Skeletal muscle tissue (tissue), 4 donors: ENCODE data around the gene IKBKE. TPM values are rescaled to one million over a fixed set of nuclear protein-coding genes. Genes with fewer than 3 reads are reported as not detected.

Experiments
- H3K27ac ChIP-seq: one replicate; pipeline ENCODE4 v1.7.0; 2013; ENCODE audit warnings: mild to moderate bottlenecking, low read depth, low read length, inconsistent platforms
- H3K27me3 ChIP-seq, 3 donors: one replicate each; pipeline ENCODE4 v1.7.0; 2013; ENCODE audit warnings: low read length in 3 of 3; ENCODE audit not compliant: control insufficient read depth in 3 of 3, insufficient read depth in 3 of 3
- H3K36me3 ChIP-seq, 3 donors: one replicate each; pipeline ENCODE4 v1.7.0; 2013; ENCODE audit warnings: low read length in 3 of 3; ENCODE audit not compliant: control insufficient read depth in 3 of 3, insufficient read depth in 3 of 3
- H3K4me1 ChIP-seq, 3 donors: one replicate each; pipeline ENCODE4 v1.7.0; 2013; ENCODE audit warnings: low read length in 3 of 3, mild to moderate bottlenecking in 3 of 3; ENCODE audit not compliant: control insufficient read depth in 3 of 3, insufficient read depth in 3 of 3
- H3K4me3 ChIP-seq, 3 donors: one replicate each; pipeline ENCODE4 v1.7.0; 2013; ENCODE audit warnings: low read length in 3 of 3
- H3K9ac ChIP-seq, 3 donors: one replicate each; pipeline ENCODE4 v1.7.0; 2013; ENCODE audit warnings: low read length in 3 of 3, mild to moderate bottlenecking in 3 of 3, moderate library complexity in 2 of 3, low read depth in 1 of 3
- H3K9me3 ChIP-seq, 3 donors: one replicate each; pipeline ENCODE4 v1.7.0; 2013; ENCODE audit warnings: low read length in 3 of 3; ENCODE audit not compliant: control insufficient read depth in 3 of 3
- total RNA-seq: library from RNA; depleted of rRNA; stranded (reverse); fragments of >200 nt; gene quantifications from one replicate; pipeline ENCODE4 v1.2.3, GENCODE V29; 2014
- donor health status: Osteomylitis.

Gene IKBKE
- total RNA-seq, 1 donor from 2014 or later: 2.6 TPM

DNA sequence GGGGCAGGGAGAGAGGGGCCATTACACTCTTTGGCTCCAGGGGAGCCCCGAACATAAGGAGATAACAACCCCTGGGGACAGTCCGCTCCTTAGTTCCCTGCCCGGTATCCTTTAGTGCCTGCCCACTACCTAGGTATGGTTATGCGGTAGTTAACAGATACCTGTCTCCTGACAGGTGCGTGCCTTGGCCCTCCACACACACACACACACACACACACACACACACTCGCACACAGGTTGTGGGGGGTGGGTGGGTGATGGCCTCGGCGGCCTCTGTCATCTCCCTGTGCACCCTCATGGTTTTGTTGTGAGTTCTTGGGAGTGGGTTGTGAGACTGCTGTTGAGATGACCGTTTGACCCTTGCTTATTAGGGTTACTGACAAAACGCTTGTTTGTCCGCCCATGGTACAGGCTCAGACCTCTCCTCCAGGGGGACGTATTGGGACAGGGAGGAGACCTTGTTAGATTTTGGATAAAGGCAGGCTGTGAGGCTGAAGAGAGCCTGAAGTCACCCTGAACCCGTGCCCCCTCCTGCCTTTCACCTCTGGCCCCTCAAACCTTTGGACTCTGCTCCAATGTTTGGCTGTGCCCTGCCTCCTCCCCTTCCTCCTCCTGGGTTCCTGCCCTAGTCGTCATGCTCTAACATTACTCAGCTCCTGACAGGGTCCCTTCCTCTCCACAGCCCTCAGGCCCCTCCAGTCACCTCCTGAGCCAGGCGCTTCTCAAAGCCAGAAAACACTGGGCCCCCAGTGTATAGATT lies 38.0 kb downstream of the IKBKE start:
- peaks cover 2 to 52% (median 37%) of the 10 kb centered on the region in 3 donors for H3K27me3 ChIP-seq
- peak overlapping the region in 2 of 3 donors; percentile 16 to 20 for H3K9ac ChIP-seq
- H3K4me3 ChIP-seq: peak overlapping the region in 2 of 3 donors; percentile 38 to 47
- H3K36me3 ChIP-seq: no peaks in the 10 kb centered on the region
- peaks cover 17 to 38% (median 33%) of the 10 kb centered on the region in 3 donors for H3K4me1 ChIP-seq
- no peak overlapping the region for H3K27ac ChIP-seq
- H3K9me3 ChIP-seq: no peaks in the 10 kb centered on the region

DNA sequence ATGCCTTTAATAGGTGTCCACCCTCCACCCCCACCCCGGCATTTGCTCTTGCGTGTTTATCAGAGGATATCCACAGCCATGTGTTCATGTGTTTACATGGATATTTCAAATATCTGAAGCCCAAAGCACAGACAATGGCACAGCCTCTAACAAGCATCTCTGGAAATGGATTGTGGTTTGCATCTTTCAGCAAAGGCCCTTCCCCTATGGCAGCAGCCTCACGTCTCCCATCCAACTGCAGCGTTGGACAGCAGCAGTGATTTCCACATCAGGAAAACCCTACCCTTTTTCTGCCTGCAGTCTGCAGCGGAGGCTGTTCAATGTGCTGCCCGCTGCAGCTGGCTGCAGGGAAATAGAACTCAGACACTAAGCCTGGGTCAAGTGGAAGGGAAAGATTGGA lies 38.7 kb downstream of the IKBKE start:
- H3K36me3 ChIP-seq: no peaks in the 10 kb centered on the region
- no peaks in the 10 kb centered on the region for H3K9me3 ChIP-seq
- no peak overlapping the region for H3K27ac ChIP-seq
- peaks cover 16 to 37% (median 30%) of the 10 kb centered on the region in 3 donors for H3K4me1 ChIP-seq
- H3K4me3 ChIP-seq: no peak overlapping the region
- H3K27me3 ChIP-seq: peaks cover 2 to 53% (median 37%) of the 10 kb centered on the region in 3 donors
- peak overlapping the region in 1 of 3 donors; percentile 16 for H3K9ac ChIP-seq

DNA sequence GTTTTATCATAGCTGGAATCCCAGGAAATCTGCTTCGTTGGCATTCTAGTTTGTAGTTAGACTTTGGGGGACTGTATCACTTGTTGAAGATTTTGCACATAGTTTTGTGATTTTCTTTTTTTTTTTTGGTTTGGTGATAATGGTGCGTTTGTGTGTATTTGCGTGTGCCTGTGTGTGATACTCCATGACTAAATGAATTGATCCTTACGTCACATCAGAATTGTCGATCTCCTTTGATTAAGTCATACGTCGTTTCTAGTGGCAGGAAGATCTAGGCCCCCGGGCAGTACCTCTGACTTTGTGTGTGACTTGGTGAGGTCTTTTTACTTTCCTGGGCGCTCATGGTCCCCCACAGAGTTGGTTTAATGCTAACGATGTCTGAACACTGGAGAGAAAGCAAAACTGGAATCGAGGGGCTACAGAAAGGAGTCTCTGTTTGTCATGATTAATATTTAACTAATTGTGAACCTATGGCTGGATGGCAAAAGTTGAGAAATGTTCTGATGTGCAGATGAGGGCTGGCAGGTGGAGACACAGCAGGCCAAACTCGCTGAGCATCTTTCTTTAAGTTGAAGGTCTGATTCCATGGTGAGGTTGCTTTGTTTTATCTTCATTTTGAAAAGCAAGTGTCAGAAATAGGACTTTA lies 39.5 kb downstream of the IKBKE start:
- H3K27ac ChIP-seq: no peak overlapping the region
- no peaks in the 10 kb centered on the region for H3K9me3 ChIP-seq

DNA sequence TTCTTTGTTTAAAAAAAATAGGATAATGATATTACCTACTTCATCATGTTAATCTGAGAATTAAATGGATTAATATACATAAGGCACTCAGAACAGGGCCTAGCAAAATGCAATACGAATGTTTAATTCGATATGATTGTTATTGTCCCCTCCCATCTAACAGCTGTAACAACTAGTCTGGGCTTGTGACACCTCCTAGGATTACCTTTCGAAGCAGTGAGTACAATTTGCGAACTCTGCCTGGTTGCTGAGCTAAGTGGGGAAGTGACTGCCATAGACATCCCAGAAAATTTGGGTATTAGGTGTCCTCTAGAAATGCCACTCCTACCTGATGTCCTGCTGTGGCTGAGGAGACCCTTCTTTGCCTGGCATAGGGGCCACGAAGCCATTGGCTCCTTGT lies 40.1 kb downstream of the IKBKE start:
- Histone ChIP-seq H3K4me1 (peaks cover 12 to 29% (median 20%) of the 10 kb centered on the region in 3 donors), H3K27me3 (peaks cover 2 to 52% (median 37%) of the 10 kb centered on the region in 3 donors), H3K27ac (no peak overlapping the region)

More for the DNA sequence above, 39.5 kb downstream of the IKBKE start:
- peaks cover 2 to 53% (median 37%) of the 10 kb centered on the region in 3 donors for H3K27me3 ChIP-seq
- no peaks in the 10 kb centered on the region for H3K36me3 ChIP-seq
- no peak overlapping the region for H3K4me3 ChIP-seq
- no peak overlapping the region for H3K9ac ChIP-seq
- H3K4me1 ChIP-seq: peaks cover 12 to 32% (median 22%) of the 10 kb centered on the region in 3 donors

DNA sequence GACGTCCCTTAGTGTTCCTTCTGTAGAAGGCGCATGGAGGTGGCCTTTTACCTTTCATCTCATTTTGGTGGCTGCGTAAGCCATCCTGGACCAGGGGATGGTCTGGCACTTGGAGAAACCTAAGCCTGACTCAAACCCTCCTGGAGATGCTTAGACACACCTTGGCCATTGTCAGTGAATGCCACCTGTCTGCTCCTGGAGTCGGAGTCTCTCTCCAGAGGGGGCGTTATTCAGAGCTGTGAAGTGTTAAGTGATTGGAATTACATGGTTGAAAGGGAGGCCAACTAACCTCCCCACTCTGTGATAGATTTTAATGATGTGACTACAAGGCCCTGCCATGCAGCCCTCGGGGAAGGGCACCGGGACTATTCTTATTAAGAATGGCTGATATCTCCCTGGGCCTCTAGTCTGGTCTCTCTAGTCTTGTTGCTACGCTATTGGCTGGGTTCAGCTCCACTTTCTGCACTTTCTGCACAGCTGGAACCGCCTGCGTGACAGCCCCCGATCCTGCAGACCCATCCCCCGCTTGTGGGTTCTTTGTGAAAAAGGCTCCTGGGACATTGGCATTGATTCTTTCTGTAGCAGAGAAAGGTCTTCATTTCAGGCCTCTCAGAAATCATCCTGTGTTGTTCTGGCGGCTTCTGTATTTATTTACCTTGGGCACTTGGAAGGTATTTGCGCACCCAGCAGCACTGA lies 41.2 kb downstream of the IKBKE start:
- Histone ChIP-seq H3K4me1 (peaks cover 12 to 29% (median 20%) of the 10 kb centered on the region in 3 donors), H3K27me3 (peaks cover 2 to 41% (median 26%) of the 10 kb centered on the region in 3 donors), H3K9me3 (no peaks in the 10 kb centered on the region), H3K4me3 (no peak overlapping the region), H3K9ac (no peak overlapping the region), H3K27ac (no peak overlapping the region), H3K36me3 (no peaks in the 10 kb centered on the region)

More for the DNA sequence above, 40.1 kb downstream of the IKBKE start:
- Histone ChIP-seq H3K9me3 (no peaks in the 10 kb centered on the region), H3K36me3 (no peaks in the 10 kb centered on the region), H3K9ac (no peak overlapping the region), H3K4me3 (no peak overlapping the region)

DNA sequence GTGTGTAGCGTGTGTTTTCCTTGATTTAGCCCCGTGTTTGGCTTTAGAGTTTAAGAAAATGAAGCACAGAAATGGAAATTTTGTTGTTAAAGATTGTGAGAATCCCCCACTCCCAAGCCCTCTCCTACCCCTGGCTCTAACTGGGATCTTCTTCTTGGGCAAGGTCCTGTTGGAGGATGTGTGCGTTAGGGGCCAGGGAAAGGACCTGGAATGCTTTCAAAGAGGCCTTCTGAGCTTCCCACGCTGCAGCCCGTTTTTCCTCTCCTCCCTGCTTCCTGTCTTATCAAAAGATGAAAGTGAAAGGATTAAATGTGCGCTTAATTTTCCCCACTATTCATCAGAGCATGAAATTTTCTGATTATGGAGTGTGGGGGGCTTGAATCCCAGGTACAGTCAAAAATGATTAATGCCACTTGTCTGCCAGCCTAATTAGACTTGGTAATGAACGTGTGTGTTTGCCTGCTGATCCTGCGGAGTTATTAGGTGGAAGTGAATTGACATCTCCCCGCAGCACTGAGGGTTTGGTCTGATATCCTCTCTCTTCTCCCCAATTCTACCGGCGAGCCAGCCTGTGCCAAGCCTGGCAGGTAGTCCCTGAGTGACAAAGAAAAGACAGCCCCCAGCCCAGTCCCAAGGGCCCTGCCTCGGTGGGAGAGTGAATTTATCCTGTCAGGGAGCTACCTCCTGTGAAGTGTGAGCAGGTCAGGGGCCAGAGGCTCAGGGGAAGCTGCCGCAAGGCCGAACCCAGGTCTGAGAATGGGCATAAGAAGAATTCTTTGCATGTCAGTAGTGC lies 42.0 kb downstream of the IKBKE start:
- peaks cover 8 to 23% (median 15%) of the 10 kb centered on the region in 3 donors for H3K4me1 ChIP-seq
- H3K4me3 ChIP-seq: no peak overlapping the region
- H3K36me3 ChIP-seq: no peaks in the 10 kb centered on the region

DNA sequence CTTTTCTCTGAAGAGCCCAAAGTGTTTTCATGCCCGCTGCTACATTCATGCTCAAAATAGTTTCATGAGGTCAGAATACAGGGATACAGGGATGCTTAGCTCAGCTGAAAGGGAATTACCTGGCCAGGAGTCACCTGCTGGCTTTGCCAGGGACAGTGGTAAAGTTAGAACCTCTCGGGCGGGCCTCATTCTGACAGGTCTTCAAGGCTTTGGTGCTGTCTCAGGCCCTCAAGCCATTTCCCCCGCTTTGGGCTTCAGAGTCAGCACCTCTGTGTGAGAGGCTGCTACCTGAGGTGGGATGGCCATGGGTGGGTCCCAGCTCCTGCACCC lies 42.5 kb downstream of the IKBKE start:
- Histone ChIP-seq H3K4me3 (no peak overlapping the region), H3K27ac (no peak overlapping the region), H3K9ac (no peak overlapping the region), H3K27me3 (peaks cover 5 to 32% (median 20%) of the 10 kb centered on the region in 3 donors), H3K4me1 (peaks cover 8 to 23% (median 14%) of the 10 kb centered on the region in 3 donors), H3K36me3 (no peaks in the 10 kb centered on the region), H3K9me3 (no peaks in the 10 kb centered on the region)

More for the DNA sequence above, 42.0 kb downstream of the IKBKE start:
- H3K27ac ChIP-seq: no peak overlapping the region
- H3K9me3 ChIP-seq: no peaks in the 10 kb centered on the region
- peaks cover 5 to 34% (median 21%) of the 10 kb centered on the region in 3 donors for H3K27me3 ChIP-seq
- H3K9ac ChIP-seq: no peak overlapping the region

DNA sequence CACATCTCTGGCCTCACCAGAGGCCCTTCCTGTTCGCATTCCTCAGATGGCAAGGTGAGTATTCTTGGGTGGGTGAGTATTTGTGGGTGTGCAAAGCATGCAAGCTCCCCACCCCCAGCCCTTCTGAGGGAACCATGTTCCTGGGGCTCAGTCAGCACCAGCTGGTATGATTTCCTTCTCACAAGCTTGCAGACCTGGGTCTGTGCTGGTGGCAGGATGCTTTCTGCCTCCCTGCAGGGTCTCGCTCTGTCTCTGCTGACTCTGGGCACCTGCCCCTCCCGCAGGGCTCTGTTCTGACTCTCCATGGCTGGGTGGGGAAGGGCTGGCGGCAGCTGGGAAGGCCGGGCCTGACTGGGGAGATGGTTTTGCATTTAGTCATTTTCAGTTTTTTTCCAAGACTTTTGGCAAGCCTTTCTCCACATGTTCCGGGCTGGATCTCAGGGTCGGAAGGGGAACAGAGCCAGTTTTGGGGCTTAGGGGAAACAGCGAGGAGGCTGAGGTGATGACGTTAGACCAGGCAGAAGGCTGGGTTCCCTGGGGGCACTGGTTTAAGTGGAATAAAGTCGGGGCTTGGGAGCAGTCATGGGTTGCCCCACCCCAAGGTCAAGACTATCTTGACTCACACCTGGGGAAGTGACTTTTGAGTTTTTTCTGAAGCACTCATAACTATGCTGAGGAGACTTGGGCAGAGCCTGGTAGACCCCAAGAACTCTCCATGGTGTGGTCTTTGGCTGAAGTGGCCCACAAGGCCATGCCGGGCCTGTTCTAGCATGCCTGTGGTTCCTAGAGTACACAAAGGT lies 43.2 kb downstream of the IKBKE start:
- H3K4me1 ChIP-seq: peaks cover 7 to 20% (median 8%) of the 10 kb centered on the region in 3 donors
- H3K4me3 ChIP-seq: no peak overlapping the region
- H3K9me3 ChIP-seq: no peaks in the 10 kb centered on the region
- peaks cover 5 to 27% (median 13%) of the 10 kb centered on the region in 3 donors for H3K27me3 ChIP-seq
- H3K9ac ChIP-seq: no peak overlapping the region
- H3K27ac ChIP-seq: peak overlapping the region; percentile 16
- no peaks in the 10 kb centered on the region for H3K36me3 ChIP-seq
